Measurements from ENCODE around the gene GSTO2.

DNA sequence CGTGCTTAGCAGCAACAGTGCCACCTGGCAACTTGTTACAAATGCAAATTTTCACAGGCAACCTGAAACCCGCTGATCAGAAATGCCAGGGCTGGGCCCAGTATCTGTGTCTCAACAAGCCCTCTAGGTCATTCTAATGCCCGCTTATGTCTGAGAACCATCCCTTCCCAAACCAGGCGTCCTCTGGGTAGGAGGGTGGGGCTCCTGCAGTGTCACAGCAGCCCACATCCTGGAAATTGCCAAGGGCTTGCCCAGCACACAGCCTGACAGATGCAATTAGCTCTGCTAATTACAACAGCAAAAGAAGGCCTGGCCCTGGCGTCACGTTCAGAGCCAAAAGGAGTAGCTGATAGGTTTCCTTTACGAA, 53.4 kb downstream of the GSTO2 start:
- TF ChIP-seq, protein P1, sequence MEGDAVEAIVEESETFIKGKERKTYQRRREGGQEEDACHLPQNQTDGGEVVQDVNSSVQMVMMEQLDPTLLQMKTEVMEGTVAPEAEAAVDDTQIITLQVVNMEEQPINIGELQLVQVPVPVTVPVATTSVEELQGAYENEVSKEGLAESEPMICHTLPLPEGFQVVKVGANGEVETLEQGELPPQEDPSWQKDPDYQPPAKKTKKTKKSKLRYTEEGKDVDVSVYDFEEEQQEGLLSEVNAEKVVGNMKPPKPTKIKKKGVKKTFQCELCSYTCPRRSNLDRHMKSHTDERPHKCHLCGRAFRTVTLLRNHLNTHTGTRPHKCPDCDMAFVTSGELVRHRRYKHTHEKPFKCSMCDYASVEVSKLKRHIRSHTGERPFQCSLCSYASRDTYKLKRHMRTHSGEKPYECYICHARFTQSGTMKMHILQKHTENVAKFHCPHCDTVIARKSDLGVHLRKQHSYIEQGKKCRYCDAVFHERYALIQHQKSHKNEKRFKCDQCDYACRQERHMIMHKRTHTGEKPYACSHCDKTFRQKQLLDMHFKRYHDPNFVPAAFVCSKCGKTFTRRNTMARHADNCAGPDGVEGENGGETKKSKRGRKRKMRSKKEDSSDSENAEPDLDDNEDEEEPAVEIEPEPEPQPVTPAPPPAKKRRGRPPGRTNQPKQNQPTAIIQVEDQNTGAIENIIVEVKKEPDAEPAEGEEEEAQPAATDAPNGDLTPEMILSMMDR (IDR thresholded peaks at IDR 0.05): no peak
- TF ChIP-seq EP300 (IDR thresholded peaks at IDR 0.05; ENCODE audit: low read depth): no peak

All from transverse colon (tissue), 3 donors.